Lower leg skin (tissue), 4 donors: ENCODE data around the gene DPP8. TPM values are rescaled to one million over a fixed set of nuclear protein-coding genes. Genes with fewer than 3 reads are reported as not detected.
A peak's percentile ranks its signal among the peaks of the same experiment; 100 is the strongest.

Experiments used
- DNase-seq, 2 donors: peaks; one replicate each; pipeline ENCODE4 v3.0.0-alpha.2; 2019; ENCODE audit warnings: low spot score in 2 of 2
- H3K4me3 ChIP-seq: fragments of 200-600 bp; sonication (generic); 2 replicates; pipeline ENCODE4 v1.5.1; 2017; ENCODE audit warnings: mild to moderate bottlenecking, low read depth; ENCODE audit not compliant: poor library complexity, severe bottlenecking
- POLR2A ChIP-seq, 2 donors: fragments of 450-650 bp; IDR thresholded peaks; one replicate each; pipeline ENCODE4 v1.6.1; 2016 to 2017; ENCODE audit warnings: antibody characterized with exemption in 2 of 2, mild to moderate bottlenecking in 1 of 2, moderate library complexity in 1 of 2
- WGBS, 2 donors: methylation state at CpG; one replicate each; pipeline ENCODE4 v1.1.5; 2018; 5-methylcytosine and 5-hydroxymethylcytosine counted together
- intact Hi-C: fragments of 100-400 bp; cut with DNase I; formaldehyde crosslinking; loops from one replicate; pipeline ENCODE4 v1.15.0; 2023; ENCODE audit warnings: low total_unique reads
- total RNA-seq, 4 donors: library from RNA; depleted of rRNA; stranded (reverse); fragments of >200 nt; gene quantifications; one replicate each; pipeline ENCODE4 v1.1.0, GENCODE V29; 2016
- TF ChIP-seq, protein P1 (sequence below), 3 donors: fragments of 450-650 bp; IDR thresholded peaks; one replicate each; pipeline ENCODE4 v1.5.1; 2016; ENCODE audit warnings: antibody characterized with exemption in 3 of 3, mild to moderate bottlenecking in 3 of 3, moderate library complexity in 2 of 3

The DPP8 gene
- total RNA-seq, 4 donors from 2014 or later = 23.3 to 35.4 (median 31.1) TPM

DNA sequence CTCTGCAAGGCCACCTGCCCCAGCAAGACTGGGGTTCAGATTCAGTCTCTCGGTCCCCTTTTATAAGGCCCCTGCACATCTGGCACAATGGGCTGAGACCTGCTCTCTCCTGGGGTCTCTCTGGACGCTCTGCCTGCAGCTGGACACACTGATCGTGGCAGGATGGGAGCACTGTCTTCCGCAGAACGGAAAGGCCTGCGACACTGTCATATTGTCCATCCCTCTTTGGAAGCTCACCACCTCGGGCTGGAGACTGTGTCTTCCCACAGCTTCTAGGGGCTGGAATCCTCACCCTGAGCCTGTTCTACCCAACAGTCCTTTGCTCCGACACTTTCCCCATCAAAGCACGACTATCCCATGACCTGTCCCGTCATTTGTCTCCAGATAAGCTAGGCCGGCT lies 83.3 kb downstream of the DPP8 start:
- peak in 1 of 2 donors; percentile 49 for DNase-seq
- no peak overlapping the region for H3K4me3 ChIP-seq
- intact Hi-C loops = no loop called here
- 84 to 88% methylated on average over 11 of the region's 11 CpGs for WGBS, 2 donors
- no peak for TF ChIP-seq POLR2A (IDR thresholded peaks at IDR 0.05)
- TF ChIP-seq, protein P1, sequence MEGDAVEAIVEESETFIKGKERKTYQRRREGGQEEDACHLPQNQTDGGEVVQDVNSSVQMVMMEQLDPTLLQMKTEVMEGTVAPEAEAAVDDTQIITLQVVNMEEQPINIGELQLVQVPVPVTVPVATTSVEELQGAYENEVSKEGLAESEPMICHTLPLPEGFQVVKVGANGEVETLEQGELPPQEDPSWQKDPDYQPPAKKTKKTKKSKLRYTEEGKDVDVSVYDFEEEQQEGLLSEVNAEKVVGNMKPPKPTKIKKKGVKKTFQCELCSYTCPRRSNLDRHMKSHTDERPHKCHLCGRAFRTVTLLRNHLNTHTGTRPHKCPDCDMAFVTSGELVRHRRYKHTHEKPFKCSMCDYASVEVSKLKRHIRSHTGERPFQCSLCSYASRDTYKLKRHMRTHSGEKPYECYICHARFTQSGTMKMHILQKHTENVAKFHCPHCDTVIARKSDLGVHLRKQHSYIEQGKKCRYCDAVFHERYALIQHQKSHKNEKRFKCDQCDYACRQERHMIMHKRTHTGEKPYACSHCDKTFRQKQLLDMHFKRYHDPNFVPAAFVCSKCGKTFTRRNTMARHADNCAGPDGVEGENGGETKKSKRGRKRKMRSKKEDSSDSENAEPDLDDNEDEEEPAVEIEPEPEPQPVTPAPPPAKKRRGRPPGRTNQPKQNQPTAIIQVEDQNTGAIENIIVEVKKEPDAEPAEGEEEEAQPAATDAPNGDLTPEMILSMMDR (IDR thresholded peaks at IDR 0.05) = no peak

DNA sequence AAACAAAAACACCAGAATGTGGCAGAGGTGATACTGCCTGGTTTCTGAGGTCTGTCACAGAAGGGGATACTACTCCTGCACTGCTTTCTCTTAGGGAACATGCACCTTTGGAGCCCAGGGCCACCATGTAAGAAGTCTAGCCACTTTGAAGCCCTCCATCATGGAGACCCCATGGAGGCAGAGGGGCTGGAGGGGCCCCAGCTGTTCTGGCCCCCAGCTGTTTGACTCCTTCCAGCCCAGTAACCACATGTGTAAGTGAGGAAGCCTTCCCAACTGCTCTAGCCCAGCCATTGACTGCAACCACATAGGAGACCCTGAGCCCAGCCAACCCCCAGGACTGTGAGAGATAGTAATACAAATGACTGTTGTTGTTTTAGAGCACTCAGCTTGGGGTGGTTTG lies 85.8 kb downstream of the DPP8 start:
- peak in 1 of 2 donors; percentile 78 for DNase-seq
- no peak for TF ChIP-seq POLR2A (IDR thresholded peaks at IDR 0.05)
- TF ChIP-seq, protein P1 (IDR thresholded peaks at IDR 0.05) = no peak
- no peak overlapping the region for H3K4me3 ChIP-seq
- intact Hi-C loops = no loop called here

DNA sequence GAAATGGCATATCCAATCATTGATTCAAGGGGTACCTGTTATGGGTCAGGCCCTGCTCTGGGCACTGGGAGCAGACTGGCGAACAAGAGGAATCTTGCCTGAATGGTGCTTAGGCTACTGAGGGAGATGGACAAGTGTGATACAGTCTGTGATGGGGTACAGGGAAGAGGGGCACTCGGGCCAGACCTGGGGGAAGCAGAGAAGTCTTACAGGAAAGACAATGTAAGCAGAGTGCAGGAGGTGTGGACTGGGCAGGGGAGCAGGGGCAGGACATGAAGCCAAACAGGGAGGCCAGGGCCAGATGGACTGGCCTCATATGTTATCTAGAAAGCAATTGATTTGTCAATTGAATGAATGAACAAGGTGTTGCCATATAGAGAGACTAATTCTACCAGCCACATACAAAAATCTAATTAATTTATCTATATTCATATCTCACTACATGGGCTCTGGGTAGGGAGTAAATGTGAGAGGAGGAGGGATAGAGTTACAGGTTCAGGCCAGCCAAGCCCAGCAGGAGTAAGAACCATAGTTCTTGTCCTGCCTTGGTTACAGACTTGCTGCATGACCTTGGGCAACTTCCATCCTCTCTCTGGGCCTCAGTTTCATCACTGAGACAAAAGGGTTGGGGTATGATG lies 91.2 kb downstream of the DPP8 start:
- intact Hi-C loops = no loop called here
- TF ChIP-seq, protein P1 (IDR thresholded peaks at IDR 0.05) = no peak
- no peak for TF ChIP-seq POLR2A (IDR thresholded peaks at IDR 0.05)
- 83 to 84% methylated on average over 2 of the region's 2 CpGs for WGBS, 2 donors
- no peak overlapping the region for H3K4me3 ChIP-seq
- DNase-seq = peak in 1 of 2 donors; percentile 59

DNA sequence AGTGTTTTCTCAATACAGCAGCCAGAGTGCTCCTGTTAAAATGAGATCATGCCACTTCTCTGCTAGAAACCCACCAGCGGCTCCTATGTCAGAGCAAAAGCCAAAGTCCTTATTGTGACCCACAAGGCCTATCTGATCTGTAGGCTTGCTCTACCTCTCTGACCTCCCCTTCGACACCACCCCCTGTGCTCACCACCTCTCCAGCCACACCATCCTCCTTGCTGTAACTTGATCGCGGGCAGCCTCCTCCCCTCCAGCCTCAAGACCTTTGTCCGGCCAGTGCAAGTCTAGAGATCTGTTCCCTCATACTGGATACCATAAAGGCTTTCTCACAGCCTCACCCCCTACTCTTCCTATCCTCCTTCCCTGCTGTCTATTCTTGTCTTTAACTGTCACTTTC lies 92.8 kb downstream of the DPP8 start:
- no peak overlapping the region for H3K4me3 ChIP-seq
- TF ChIP-seq, protein P1 (IDR thresholded peaks at IDR 0.05) = no peak
- no peak for TF ChIP-seq POLR2A (IDR thresholded peaks at IDR 0.05)
- intact Hi-C loops = no loop called here
- WGBS, 2 donors = 94 to 95% methylated on average over 5 of the region's 5 CpGs
- DNase-seq = no peak

DNA sequence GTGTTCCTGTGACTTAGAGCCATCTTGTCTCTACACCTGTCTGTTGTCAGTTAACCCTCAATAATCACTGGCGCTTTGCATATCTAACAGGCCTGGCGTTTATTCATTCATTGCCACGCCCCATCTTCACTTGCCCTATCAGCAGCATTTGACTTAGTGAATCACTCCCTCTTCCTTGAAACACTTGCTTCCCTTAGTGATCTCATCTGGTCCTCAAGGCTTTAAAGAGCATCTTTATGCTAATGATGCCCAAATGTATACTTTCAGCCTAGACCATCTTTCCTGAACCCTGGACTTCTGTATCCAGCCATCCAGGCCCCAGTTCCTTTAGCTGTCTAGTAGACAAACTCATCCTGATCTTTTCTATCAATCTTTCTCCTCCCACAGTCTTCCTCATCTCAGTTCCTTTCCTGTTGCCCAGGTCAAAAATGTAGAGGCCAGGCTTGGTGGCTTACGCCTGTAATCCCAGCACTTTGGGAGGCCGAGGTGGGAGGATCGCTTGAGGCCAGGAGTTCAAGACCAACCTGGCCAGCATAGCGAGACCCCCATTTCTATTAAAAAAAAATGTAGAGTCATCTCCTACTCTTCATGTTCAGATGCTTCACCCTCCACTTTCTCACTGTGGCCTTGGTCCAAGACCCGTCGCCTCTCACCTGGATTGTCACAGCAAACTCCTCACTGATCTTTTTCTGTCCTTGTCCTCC lies 93.4 kb downstream of the DPP8 start:
- intact Hi-C loops = no loop called here
- 78 to 80% methylated on average over 9 of the region's 9 CpGs for WGBS, 2 donors
- DNase-seq = peak in 1 of 2 donors; percentile 56
- no peak overlapping the region for H3K4me3 ChIP-seq
- no peak for TF ChIP-seq POLR2A (IDR thresholded peaks at IDR 0.05)
- TF ChIP-seq, protein P1 (IDR thresholded peaks at IDR 0.05) = no peak
